IPS-15b (cell line): ENCODE measurements around the gene MRPL1.

Source experiments
- H3K27me3 ChIP-seq: one replicate; pipeline ENCODE4 v1.6.1; 2013; ENCODE audit warnings: low read length; ENCODE audit not compliant: control insufficient read depth, insufficient read depth
- H3K36me3 ChIP-seq: one replicate; pipeline ENCODE4 v1.6.1; 2013; ENCODE audit warnings: low read length; ENCODE audit not compliant: control insufficient read depth, insufficient read depth
- H3K4me1 ChIP-seq: one replicate; pipeline ENCODE4 v1.6.1; 2013; ENCODE audit warnings: mild to moderate bottlenecking, low read length; ENCODE audit not compliant: control insufficient read depth, insufficient read depth
- H3K4me3 ChIP-seq: one replicate; pipeline ENCODE4 v1.5.1; 2013; ENCODE audit warnings: low read depth, low read length
- H3K9ac ChIP-seq: one replicate; pipeline ENCODE4 v1.6.1; 2013; ENCODE audit warnings: low read depth, mild to moderate bottlenecking, low read length
- H3K9me3 ChIP-seq: one replicate; pipeline ENCODE4 v1.6.1; 2013; ENCODE audit warnings: mild to moderate bottlenecking, low read length; ENCODE audit not compliant: control insufficient read depth, insufficient read depth

MRPL1 gene

GRCh38 chr4:77899607-77900006, 37.0 kb downstream of the MRPL1 start:
- Histone ChIP-seq H3K27me3 (no peaks in the 10 kb centered on the region), H3K9ac (no peak overlapping the region), H3K4me3 (no peak overlapping the region), H3K36me3 (no peaks in the 10 kb centered on the region), H3K4me1 (no peaks in the 10 kb centered on the region), H3K9me3 (no peaks in the 10 kb centered on the region)

- Histone ChIP-seq H3K27me3 (no peaks in the 10 kb centered on the region), H3K9me3 (no peaks in the 10 kb centered on the region), H3K4me3 (no peak overlapping the region), H3K9ac (no peak overlapping the region), H3K4me1 (no peaks in the 10 kb centered on the region), H3K36me3 (no peaks in the 10 kb centered on the region)
Observed at GRCh38 chr4:77903186-77903585, 40.6 kb downstream of the MRPL1 start.

- Histone ChIP-seq H3K9ac (no peak overlapping the region), H3K9me3 (no peaks in the 10 kb centered on the region), H3K4me1 (no peaks in the 10 kb centered on the region), H3K4me3 (no peak overlapping the region), H3K36me3 (no peaks in the 10 kb centered on the region), H3K27me3 (no peaks in the 10 kb centered on the region)
Observed at GRCh38 chr4:77905651-77906263, 43.1 kb downstream of the MRPL1 start.

GRCh38 chr4:77910676-77911075, 48.0 kb downstream of the MRPL1 start:
- Histone ChIP-seq H3K36me3 (no peaks in the 10 kb centered on the region), H3K27me3 (no peaks in the 10 kb centered on the region), H3K4me3 (no peak overlapping the region), H3K9me3 (no peaks in the 10 kb centered on the region), H3K4me1 (no peaks in the 10 kb centered on the region), H3K9ac (no peak overlapping the region)

GRCh38 chr4:77911091-77911490, 48.5 kb downstream of the MRPL1 start:
- Histone ChIP-seq H3K9ac (no peak overlapping the region), H3K9me3 (no peaks in the 10 kb centered on the region), H3K27me3 (no peaks in the 10 kb centered on the region), H3K36me3 (no peaks in the 10 kb centered on the region), H3K4me3 (no peak overlapping the region), H3K4me1 (no peaks in the 10 kb centered on the region)

- H3K4me1 ChIP-seq: no peaks in the 10 kb centered on the region
- no peaks in the 10 kb centered on the region for H3K27me3 ChIP-seq
- no peak overlapping the region for H3K9ac ChIP-seq
- H3K9me3 ChIP-seq: no peaks in the 10 kb centered on the region
- no peak overlapping the region for H3K4me3 ChIP-seq
- no peaks in the 10 kb centered on the region for H3K36me3 ChIP-seq
Observed at GRCh38 chr4:77911842-77912450, 49.3 kb downstream of the MRPL1 start.

GRCh38 chr4:77913348-77913747, 50.7 kb downstream of the MRPL1 start:
- Histone ChIP-seq H3K4me1 (no peaks in the 10 kb centered on the region), H3K9ac (no peak overlapping the region), H3K27me3 (no peaks in the 10 kb centered on the region)

GRCh38 chr4:77917075-77917474, 54.4 kb downstream of the MRPL1 start:
- no peaks in the 10 kb centered on the region for H3K36me3 ChIP-seq
- H3K27me3 ChIP-seq: no peaks in the 10 kb centered on the region
- H3K9me3 ChIP-seq: no peaks in the 10 kb centered on the region
- no peak overlapping the region for H3K9ac ChIP-seq
- H3K4me3 ChIP-seq: no peak overlapping the region
- H3K4me1 ChIP-seq: peaks cover 2% of the 10 kb centered on the region

More at GRCh38 chr4:77913348-77913747, 50.7 kb downstream of the MRPL1 start:
- Histone ChIP-seq H3K36me3 (no peaks in the 10 kb centered on the region), H3K4me3 (no peak overlapping the region), H3K9me3 (no peaks in the 10 kb centered on the region)

GRCh38 chr4:77917601-77918000, 55.0 kb downstream of the MRPL1 start:
- H3K4me3 ChIP-seq: no peak overlapping the region
- no peak overlapping the region for H3K9ac ChIP-seq

GRCh38 chr4:77920371-77920770, 57.7 kb downstream of the MRPL1 start:
- H3K36me3 ChIP-seq: no peaks in the 10 kb centered on the region
- H3K27me3 ChIP-seq: no peaks in the 10 kb centered on the region
- H3K9me3 ChIP-seq: no peaks in the 10 kb centered on the region
- H3K4me1 ChIP-seq: peaks cover 2% of the 10 kb centered on the region
- no peak overlapping the region for H3K4me3 ChIP-seq
- no peak overlapping the region for H3K9ac ChIP-seq

More at GRCh38 chr4:77917601-77918000, 55.0 kb downstream of the MRPL1 start:
- Histone ChIP-seq H3K4me1 (peaks cover 2% of the 10 kb centered on the region), H3K9me3 (no peaks in the 10 kb centered on the region), H3K27me3 (no peaks in the 10 kb centered on the region), H3K36me3 (no peaks in the 10 kb centered on the region)

GRCh38 chr4:77921701-77922100, 59.1 kb downstream of the MRPL1 start:
- no peaks in the 10 kb centered on the region for H3K27me3 ChIP-seq
- no peaks in the 10 kb centered on the region for H3K9me3 ChIP-seq
- no peaks in the 10 kb centered on the region for H3K36me3 ChIP-seq
- H3K9ac ChIP-seq: no peak overlapping the region
- peaks cover 2% of the 10 kb centered on the region for H3K4me1 ChIP-seq
- no peak overlapping the region for H3K4me3 ChIP-seq
